Activated CD8-positive, alpha-beta memory T cell treated with anti-CD3 and anti-CD28 coated beads, Interleukin-2, amount 50 U/mL, for 4 hours (primary cell): ENCODE results near the gene CRB1.
"Not testable (repeated sequence)": the region's sequence is repeated elsewhere in the genome, so short reads cannot be mapped to it uniquely, and the experiment has no call there.

Source experiments
- DNase-seq: peaks from one replicate; pipeline ENCODE4 v3.0.0-alpha.2; 2020

The CRB1 gene

DNA sequence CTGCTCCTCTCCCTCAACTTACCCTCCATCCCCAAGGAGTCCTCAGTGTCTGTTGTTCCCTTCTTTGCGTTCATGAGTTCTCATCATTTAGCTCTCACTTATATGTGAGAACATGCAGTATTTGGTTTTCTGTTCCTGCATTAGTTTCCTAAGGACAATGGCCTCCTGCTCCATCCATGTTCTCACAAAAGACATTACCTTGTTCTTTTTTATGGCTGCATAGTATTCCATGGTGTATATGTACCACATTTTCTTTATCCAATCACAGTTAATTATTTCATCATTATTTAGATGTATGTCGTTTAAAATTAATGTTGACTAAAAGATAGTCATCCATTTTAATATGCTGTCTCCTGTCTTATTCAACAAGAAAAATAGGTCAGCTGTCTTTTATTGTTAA is 134.1 kb downstream of the CRB1 start:
- no peak for DNase-seq

DNA sequence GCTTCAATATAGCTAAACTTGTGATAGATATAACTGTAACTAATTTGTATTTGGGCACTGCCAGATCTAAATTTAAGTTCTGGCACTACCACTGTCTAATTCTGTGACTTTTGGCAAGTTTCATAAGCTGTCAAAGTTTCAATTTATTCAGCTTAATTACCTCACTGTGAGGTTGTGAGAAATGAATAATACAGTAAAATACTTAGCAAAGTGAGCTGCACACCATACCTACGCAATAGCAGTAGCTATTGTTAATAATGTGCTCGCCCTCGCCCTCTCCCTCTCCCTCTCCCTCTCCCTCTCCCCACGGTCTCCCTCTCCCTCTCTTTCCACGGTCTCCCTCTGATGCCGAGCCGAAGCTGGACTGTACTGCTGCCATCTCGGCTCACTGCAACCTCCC is 136.7 kb downstream of the CRB1 start:
- not testable (repeated sequence) for DNase-seq

- not testable (repeated sequence) for DNase-seq
Observed at GRCh38 chr1:197405614-197406013, 137.6 kb downstream of the CRB1 start.

GRCh38 chr1:197413564-197413963 is 145.5 kb downstream of the CRB1 start:
- no peak for DNase-seq

GRCh38 chr1:197415221-197415620 is 147.2 kb downstream of the CRB1 start:
- DNase-seq = no peak

GRCh38 chr1:197418693-197419092 is 150.6 kb downstream of the CRB1 start:
- DNase-seq = no peak

GRCh38 chr1:197422993-197423392 is 154.9 kb downstream of the CRB1 start:
- DNase-seq = no peak

DNA sequence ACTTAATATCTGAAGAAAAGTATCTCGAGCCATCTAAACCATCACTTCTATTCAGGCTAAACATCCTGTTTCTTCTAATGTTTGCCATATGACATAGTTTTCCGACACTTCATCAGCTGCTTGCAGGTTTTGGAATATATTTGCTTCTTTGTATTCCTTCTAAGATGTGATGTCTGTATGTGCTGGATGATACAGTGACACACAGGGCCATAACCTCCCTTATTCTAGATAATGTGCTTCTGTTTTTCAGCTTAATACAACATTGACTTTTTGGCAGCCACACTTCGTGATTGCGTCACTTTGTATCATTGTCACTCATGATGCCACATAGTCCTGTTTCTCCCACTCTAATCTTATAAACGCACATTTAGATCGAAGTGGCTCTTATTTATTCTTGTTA is 156.3 kb downstream of the CRB1 start:
- no peak for DNase-seq

DNA sequence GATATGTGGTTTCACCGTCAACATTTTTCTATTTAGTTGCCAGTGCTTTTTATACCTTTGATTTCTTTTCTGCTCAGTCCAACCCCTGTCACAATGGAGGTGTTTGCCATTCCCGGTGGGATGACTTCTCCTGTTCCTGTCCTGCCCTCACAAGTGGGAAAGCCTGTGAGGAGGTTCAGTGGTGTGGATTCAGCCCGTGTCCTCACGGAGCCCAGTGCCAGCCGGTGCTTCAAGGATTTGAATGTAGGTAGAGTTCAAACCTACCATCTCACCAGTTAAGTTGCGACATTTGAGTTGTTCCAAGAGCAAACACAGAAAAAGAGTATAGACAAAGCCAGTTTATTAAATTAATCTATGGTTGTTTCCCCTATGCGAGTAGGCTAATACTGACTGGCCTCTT is 161.3 kb downstream of the CRB1 start:
- DNase-seq = no peak

- DNase-seq = no peak
Observed at GRCh38 chr1:197435224-197435623, 167.2 kb downstream of the CRB1 start.

DNA sequence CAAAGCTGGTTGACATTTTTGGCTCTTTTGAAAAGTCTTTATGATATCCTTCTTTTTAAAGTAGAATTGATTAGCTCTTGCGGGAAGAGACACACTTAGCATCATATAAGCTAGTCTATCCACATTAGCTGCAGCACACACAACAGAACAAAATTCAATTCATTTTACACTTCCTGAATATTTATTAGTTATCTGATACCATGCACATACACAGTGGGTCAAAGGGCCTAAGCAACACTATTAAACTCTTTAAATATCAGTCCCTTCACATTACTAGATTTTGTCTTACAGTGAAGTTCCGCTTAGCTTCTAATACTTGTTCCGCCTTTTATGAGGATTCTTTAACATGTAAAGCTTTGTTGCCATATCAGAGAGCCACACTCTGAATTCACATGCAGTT is 169.5 kb downstream of the CRB1 start:
- DNase-seq = no peak

- no peak for DNase-seq
Observed at GRCh38 chr1:197438010-197438790, 170.1 kb downstream of the CRB1 start.

GRCh38 chr1:197439708-197440280 is 171.7 kb downstream of the CRB1 start:
- DNase-seq = no peak

GRCh38 chr1:197440715-197441114 is 172.7 kb downstream of the CRB1 start:
- no peak for DNase-seq

GRCh38 chr1:197441999-197442414 is 174.0 kb downstream of the CRB1 start:
- DNase-seq = no peak

- DNase-seq = no peak
Observed at GRCh38 chr1:197444755-197445154, 176.7 kb downstream of the CRB1 start.

DNA sequence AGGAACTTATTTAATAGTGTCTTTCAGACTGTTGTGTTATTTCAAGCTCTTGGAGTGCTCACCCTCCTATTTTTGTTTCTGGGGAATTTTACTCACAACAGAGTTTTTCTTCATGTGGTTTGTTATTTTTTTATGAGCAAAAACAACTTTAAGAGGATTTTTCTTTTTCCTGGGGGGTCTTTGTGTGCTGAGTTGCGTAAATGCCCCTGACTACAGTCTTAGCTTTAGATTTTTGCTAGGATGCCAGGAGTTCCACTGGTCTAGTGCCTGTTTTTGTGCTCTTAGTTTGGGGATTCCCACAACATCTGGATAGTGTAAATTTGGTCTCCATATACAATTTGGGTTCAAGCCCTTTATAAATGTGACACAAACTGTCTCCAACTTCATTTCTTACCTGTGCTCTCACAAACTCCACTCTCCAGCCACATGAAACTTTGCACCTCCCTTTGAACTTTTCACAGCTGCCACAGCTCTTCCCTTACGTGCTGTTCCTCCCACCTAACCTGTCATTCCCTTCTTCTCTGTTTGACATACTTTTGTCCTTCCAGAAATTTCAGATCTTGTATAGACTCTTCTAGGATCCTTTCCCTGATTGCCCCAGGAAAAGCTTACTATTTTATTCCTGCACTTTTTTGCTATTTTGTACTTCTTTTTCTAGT is 180.2 kb downstream of the CRB1 start:
- DNase-seq = no peak

DNA sequence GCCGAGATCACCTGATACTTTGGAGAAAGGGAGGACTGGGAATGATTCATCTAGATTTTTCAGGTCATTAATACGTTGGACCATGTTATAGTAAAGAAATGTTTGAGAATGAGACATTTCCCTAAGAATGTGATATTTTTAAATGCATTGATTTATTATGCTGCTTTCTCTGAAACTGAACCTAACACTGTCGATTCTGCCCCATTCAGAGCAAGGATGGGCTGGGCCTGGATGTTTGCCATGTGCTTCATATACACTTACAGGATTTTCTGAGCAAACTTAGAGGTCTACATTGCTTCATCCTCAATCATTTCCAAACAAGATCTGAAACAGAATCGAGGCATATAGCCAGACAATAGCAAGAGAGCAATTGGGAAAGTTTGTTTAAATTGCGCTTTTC is 183.3 kb downstream of the CRB1 start:
- no peak for DNase-seq

DNA sequence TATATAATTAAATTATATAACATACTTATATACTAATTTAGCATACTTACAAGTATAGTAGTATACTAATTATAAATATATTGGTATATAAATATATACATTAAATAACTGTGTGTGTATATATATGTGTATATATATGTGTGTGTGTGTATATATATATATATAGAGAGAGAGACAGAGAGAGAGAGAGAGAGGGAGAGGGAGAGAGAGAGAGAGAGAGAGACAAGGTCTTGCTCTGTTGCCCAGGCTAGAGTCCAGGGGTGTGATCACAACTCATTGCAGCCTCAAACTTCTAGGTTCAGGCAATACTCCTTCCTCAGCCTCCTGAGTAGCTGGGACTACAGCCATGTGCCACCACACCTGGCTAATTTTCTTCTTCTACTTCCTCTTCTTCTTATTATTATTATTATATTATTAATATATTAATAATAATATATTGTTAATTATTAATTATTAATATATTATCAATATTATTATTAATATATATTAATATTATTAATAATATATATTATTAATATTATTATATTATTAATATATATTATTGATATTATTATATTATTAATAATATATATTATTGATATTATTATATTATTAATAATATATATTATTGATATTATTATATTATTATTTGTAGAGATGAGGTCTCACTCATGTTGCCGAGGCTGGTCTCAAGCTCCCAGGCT is 185.5 kb downstream of the CRB1 start:
- DNase-seq = no peak

DNA sequence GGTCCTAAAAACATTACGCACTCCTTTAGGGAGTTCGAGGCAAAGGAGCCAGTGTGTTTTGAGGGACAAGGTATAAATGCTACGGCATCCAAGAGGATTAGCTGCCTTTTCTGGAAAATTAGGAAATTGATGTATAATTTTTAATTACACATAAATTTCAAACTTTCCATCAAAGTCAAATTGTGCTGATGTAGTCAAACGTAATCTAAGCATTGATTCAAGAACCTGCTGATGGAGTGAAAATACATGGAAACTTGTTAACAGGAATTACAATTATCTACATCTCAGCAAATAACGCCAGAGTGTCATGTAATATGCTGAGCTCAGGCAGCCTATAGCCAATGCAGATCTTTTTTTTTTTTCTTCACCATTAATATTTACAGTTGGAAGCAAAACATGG is 194.5 kb downstream of the CRB1 start:
- DNase-seq = no peak

DNA sequence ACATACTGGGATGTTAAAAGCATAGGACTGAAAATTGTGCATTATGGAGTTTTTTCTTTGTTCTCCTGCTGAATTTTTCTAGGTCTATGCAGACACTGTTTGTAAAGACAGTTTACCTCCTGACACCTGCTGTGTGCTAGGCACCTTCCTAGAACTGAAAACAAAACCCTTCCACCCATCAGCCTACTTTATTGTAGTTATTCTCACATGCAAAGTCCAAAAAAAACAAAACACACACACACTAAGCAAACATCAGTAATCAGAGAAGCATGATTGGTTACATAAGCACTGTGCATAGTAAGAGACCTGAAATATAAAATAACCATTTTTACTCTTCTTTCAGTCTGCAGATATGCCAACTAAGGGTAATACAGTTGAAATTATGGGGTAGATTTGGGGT is 195.1 kb downstream of the CRB1 start:
- DNase-seq = no peak

DNA sequence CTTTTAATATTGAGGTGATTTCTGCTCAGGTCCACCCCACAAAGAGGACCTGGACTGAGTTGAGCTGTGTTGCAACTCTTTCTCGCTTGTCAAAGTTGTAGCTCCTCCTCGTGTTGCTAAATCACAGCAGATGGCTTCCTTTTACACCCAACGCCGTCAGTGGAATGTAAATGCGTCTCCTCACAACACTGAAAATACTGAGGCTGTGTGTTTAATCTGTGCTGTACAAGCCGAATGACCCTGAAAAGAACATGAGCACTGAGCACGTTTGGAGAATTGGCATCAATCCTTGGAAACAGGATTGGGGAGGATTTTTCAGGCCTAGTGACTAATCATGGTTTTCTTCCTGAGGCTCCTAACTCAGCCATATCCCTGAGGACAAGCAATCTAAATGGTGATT is 196.0 kb downstream of the CRB1 start:
- DNase-seq = no peak

DNA sequence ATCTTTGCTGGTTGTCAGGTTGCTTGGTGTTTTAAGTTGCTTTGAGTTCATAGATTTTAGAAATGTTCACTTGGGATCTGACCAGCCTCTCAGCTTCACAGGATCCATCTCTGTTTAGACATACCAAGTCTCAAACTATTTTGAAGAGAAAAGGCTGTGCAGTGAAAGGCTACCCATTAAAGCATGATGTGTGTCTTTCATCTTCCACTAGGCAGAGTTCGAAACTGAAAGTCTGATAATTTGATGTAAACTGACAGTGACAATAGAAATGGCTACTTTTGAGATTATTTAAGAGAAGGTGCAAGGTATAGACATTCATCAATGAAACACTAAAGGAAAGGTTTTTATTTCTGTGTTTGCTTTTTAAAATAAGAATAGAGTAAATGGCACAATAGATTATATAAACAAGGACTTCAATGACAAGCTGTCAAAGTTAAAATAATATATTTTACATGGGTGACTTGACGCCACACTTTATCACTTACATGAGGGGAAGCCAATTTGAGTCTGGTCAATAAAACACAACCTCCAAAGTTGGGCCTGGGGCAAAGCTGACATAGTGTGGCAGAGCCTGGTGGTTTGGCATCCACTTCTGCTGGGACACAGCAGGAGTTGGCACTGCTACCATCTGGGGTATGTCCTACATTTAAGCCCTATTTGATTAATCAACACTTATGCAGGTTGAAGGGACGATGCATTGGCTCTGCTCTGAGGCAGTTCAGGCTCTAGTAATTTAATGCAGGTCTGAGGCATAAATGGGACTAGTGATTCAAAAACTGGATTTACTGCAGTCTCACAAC is 197.7 kb downstream of the CRB1 start:
- no peak for DNase-seq
